ENCODE measurements around the gene GNG8.
"Not testable (repeated sequence)": the region's sequence is repeated elsewhere in the genome, so short reads cannot be mapped to it uniquely, and the experiment has no call there.

Gene GNG8

DNA sequence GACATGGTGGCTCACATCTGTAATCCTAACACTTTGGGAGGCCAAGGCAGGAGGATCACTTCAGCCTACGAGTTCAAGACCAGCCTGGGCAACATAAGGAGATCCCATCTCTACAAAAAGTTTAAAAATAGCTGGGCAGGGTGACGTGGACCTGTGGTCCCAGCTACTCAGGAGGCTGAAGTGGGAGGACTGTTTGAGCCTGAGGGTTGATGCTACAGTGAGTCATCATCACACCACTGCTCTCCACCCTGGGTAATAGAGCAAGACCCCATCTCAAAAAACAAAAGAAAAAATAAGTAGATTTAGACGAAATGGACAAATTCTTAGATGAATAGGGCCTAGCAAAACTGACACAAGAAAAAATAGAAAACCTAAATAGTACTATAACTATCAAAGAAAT is 10.4 kb upstream of the GNG8 start:
- no peak for DNase-seq (ENCODE audit: low read depth)

DNA sequence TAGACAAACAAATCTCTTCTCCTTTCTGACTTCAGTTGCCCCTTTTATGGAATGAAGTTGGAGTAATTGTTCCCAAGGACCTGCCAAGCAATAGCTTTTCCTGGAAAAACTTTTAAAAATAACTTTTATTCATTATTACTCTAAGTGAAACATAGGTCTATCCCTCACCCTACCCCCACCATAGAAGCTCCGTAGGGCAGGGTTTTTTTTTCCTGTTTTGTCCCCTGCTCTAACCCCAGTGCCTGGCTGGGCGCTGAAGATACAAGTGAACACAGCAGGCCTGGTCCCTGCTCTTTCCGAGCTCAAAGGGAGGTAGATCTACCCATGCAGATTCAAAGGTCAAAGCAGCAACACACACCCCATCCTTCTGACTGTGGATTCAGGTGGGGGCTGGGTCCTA is 8.7 kb upstream of the GNG8 start:
- DNase-seq (ENCODE audit: low read depth): no peak

DNA sequence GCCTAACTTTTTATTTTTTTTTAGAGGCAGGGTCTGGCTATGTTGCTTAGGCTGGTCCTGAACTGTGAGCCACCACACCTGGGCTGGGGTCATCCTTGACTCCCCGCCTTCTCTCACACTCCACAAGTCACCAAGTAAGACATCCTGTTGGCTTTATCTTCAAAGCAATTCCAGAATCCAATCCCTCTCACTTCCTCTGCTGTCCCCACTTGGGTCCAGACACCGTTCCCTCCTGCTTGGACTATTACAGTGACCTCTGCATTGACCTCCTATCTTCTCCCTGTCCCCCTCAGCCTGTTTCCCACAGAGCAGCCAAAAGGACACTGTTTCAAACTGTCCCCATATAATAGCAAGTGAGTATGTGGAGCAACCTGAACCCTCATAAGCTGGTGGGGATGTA is 4.7 kb upstream of the GNG8 start:
- no peak for DNase-seq (ENCODE audit: low read depth)

DNA sequence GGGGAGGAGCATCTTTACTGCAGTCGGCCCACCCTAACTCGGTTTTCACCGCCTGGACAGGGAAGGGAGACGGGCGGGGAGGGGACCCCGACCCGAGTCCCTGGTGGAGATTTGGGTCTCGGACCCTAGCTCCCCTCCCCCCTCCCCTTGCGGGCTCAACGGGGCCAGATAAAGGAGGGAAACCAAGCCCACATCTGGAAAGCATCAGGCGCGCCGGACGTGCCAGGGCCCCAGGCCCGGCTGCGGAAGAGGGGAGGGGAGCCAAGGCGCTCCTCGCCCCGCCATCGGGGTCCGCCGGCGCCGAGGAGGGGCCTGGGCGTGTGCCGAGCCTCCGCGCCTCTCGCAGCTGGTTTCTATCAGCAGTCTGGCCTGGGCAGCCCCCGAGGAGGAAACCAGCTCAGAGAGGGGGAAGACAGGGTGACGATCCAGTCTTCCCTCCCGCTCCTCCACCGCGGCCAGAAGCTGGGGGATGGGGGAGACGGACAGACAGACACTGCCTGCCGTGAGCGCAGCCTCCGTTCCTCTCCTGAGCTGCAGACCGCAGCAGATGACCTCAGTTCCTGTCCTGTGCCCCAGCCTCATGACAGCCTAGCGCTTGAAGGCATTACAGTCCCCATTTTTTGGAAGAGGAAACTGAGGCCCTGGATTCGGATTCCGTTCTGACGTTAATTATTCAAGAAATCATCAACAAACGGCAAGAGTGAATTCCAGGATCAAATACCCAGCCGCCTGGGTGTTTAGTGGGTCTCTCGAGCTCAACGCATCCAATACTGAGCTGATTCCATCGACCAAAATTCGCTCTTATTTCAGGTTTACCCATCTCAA is 3.6 kb upstream of the GNG8 start:
- no peak for DNase-seq (ENCODE audit: low read depth)

DNA sequence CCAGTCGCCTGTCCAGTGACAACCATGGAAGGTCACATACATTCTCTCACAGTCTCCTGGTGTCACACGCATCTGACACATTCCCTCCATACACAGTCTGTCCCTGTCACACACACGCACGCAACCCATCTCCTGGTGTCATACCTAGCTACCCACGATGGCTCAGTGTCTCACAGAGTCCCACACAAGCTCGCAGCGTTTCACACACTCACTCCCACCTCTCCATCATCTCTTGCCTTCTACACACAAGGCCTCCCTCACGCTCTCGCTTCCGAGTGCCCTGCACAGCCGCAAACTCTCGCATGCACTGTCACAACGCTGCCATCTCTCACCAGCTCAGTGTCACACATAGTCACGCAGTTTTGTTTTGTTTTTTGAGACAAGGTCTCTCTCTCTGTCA is 1.2 kb upstream of the GNG8 start:
- DNase-seq (ENCODE audit: low read depth): no peak

GRCh38 chr19:46634656-46635218 is 1.3 kb downstream of the GNG8 start:
- no peak for DNase-seq (ENCODE audit: low read depth)

GRCh38 chr19:46634045-46634655 is 1.9 kb downstream of the GNG8 start:
- DNase-seq (ENCODE audit: low read depth): peak; percentile 83

DNA sequence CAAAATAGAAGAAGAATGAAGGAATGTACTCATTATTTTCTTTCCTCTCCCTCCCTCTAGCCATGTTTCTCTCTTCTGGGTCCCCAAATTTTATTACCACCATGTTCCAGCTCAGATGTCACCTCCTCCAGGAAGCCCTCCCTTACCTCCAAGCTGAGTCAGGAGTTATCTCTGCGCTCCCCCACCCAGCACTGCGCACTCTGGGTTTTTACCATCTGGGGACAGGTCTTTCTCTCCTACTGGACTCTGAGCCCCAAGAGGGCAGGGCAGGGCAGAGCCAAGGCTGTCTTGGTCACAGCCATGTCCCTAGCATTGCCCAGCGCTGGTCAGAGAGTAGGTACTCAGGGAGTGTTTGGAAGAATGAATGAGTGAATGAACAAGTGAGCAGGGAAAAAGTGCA is 2.9 kb downstream of the GNG8 start:
- DNase-seq (ENCODE audit: low read depth): no peak

GRCh38 chr19:46631481-46631880 is 4.5 kb downstream of the GNG8 start:
- no peak for DNase-seq (ENCODE audit: low read depth)

DNA sequence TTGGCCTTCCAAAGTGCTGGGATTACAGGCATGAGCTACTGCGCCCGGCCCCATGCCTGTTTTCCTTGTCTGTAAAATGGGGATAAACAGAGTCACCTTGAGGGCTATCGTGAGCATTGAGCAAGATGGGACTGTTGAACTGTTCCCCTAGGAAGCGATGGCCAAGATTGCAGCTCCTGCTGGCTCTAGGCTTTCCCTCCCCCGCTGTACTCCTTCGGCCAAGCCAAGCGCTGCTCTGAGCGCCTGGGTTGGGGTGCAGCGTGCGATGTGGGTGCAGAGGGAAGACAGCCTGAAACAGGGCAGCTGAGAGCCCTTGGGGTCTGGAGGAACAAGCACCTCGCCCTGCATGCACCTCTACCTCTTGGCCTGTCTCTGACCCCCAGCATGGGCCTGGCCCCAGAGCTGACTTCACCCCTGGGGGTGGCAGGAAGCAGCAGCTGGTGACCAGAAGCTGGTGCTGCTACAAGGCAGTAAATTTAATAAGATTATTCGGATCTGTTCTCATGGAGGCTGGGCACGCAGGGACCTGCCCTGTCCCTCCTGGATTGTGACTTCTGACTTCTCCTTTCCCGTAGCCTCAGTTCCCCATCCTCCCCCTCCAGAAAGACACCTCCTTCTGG is 5.3 kb downstream of the GNG8 start:
- no peak for DNase-seq (ENCODE audit: low read depth)

GRCh38 chr19:46629546-46630025 is 6.4 kb downstream of the GNG8 start:
- DNase-seq (ENCODE audit: low read depth): no peak

DNA sequence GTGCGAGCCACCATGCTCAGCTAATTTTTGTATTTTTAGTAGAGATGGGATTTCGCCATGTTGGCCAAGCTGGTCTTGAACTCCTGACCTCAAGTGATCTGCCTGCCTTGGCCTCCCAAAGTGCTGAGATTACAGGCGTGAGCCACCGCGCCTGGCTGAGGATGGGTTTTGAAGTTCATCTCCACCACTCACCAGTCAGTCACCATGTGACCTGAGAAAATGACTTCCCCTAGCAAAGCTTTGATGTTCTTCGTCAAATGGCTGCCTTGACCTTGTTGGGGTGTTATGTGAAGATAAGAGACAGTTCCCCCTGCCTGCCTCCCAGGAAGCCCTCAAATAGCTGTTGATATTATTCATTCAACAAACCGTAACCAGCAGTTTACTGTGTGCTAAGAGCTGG is 7.0 kb downstream of the GNG8 start:
- not testable (repeated sequence) for DNase-seq (ENCODE audit: low read depth)

- DNase-seq (ENCODE audit: low read depth): no peak
Measured at GRCh38 chr19:46626446-46626845, 9.6 kb downstream of the GNG8 start.

DNA sequence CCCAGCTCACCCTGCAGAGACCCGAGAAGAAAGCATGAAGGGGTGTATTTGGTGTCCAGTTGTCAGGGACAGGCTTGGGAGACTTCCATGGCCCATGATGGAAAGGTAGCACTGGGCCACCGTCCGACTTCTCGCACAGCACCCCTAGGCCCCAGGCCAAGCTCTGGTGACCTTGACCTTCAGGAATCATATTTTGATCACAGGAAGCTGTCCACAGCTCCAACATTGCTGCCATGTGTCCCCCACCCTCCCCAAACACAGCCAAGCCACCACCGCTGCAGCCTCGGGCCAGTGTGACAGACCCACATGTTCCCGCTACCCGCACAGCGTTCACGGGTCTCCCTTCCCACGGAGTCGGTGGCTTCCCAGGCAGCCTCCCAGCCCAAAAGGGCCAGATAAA is 10.3 kb downstream of the GNG8 start:
- no peak for DNase-seq (ENCODE audit: low read depth)

GRCh38 chr19:46624958-46625661 is 10.9 kb downstream of the GNG8 start, which contains the start of gene PTGIR:
Gene PTGIR (minus strand): TSS chr19:46625089. CDS start chr19:46624225, 864 bp downstream.
- DNase-seq (ENCODE audit: low read depth): no peak

- DNase-seq (ENCODE audit: low read depth): no peak
Measured at GRCh38 chr19:46623915-46624502, 12.0 kb downstream of the GNG8 start.

DNA sequence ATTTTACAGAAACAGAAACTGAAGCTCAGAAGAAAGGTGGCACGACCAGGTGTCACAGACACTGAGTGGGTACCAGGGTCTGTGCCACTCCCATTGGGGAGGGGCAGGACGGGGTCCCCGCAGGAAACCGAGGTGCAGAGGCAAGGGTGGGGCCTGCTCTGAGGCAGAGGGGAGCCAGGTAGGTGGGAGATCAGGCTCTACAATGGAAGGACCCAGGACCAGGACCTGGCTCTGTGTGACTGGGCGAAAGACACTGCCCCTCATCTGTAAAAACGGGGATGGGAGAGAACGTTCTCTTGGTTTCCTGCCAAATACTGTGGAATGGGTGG is 13.9 kb downstream of the GNG8 start:
- no peak for DNase-seq (ENCODE audit: low read depth)

DNA sequence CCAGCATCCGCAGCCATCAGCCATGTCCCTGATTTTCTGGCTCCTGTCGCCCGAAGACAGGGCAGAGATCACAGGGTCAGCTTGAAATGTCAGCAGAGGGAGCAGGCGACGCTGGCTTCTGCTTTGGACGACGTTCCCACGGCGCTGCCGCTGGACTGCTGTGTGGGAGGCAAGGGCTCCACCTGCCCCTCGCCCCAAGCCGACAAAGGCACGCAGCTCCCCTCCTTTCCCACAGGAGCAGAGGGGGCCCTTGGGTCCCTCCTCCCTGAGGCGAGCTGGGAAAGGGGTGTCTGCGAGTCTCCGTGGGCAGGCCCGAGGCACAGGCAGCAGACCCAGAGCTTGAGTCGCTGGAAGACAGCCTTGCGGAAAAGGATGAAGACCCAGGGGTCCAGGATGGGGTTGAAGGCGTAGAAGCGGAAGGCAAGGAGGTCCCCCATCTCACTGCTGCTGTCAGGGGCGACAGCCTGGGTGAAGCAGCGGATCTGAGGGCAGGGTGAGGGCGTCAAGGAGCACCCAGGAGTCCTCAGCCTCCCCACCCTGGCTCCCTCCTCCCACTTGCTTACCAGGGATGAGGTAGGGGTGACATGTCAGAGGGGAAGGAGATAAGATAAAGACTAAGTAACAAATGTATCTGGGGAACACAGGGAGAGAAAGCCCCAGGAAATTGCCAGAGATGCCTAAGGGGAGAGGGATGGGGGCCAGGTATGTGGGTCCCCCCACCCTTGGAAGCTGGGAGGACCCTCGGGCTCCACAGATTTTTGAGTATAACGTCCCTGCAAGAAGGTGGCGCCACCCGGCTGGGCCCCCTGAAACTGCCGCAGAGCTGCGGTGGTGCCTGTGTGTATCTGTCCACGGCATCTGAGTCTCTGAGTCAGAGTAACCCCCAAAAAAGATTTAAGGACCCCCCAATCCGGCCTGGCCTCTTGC is 14.5 kb downstream of the GNG8 start:
- no peak for DNase-seq (ENCODE audit: low read depth)

DNA sequence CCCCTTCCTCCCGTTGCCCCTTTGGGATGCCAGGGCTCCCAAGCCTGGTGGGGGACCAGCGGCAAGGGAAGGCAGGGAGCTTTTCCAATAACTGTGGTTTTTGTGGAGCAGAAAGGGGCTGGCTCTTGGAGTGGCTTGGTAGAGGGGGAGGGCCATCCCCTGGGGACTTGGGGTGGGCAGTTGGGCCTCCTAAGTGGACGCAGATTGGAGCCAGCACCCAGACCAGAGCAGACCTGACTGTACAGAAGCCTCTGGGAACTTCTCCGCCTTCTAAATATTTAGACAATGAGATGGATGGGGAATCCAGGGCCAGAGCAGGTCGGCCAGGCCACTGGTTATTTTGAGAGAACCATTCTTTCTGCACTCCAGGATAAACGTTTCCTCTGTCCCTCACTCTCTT is 15.3 kb downstream of the GNG8 start:
- DNase-seq (ENCODE audit: low read depth): no peak

- DNase-seq (ENCODE audit: low read depth): no peak
Measured at GRCh38 chr19:46620267-46620666, 15.7 kb downstream of the GNG8 start.

Data from stimulated activated CD8-positive, alpha-beta memory T cell treated with anti-CD3 and anti-CD28 coated beads, Interleukin-4, amount 100 ng/mL, for 24 hours (primary cell).